Activated naive CD4-positive, alpha-beta T cell treated with anti-CD3 and anti-CD28 coated beads, Interleukin-2, amount 50 U/mL, for 72 hours (primary cell): ENCODE results near the gene SHROOM3. TPM values are rescaled to one million over a fixed set of nuclear protein-coding genes. Genes with fewer than 3 reads are reported as not detected.

Experiments
- ATAC-seq, 2 donors: fragments of 150-1000 bp; cut with Tn5 transposase; 2 replicates each; pipeline ENCODE4 v1.10.0; 2021; ENCODE audit warnings: mild to moderate bottlenecking in 2 of 2, moderate library complexity in 2 of 2
- DNase-seq, 2 donors: peaks; one replicate each; pipeline ENCODE4 v3.0.0; 2021 to 2022; ENCODE audit warnings: low spot score in 2 of 2
- H3K27ac Mint-ChIP-seq, 2 donors: one replicate each; pipeline ENCODE4 v1.8.0; 2022; ENCODE audit warnings: mild to moderate bottlenecking in 2 of 2, mixed read lengths in 2 of 2
- H3K36me3 Mint-ChIP-seq, 2 donors: one replicate each; pipeline ENCODE4 v1.8.0; 2022; ENCODE audit warnings: mixed read lengths in 2 of 2
- H3K9me3 Mint-ChIP-seq, 2 donors: one replicate each; pipeline ENCODE4 v1.8.0; 2022; ENCODE audit warnings: mixed read lengths in 2 of 2
- total RNA-seq, 2 donors: library from RNA; stranded (reverse); gene quantifications; one replicate each; pipeline ENCODE4 v1.2.3, GENCODE V29; 2022

Gene SHROOM3
- total RNA-seq, 2 donors from 2014 or later, result 0.20 to 0.21 TPM

GRCh38 chr4:76626686-76627465 lies 191.8 kb downstream of the SHROOM3 start:
- Mint-ChIP-seq H3K36me3 (no peaks in the 10 kb centered on the region), H3K9me3 (no peaks in the 10 kb centered on the region), H3K27ac (no peak overlapping the region)
- DNase-seq (no peak), ATAC-seq (no peak)

GRCh38 chr4:76628251-76628650 lies 193.2 kb downstream of the SHROOM3 start:
- Mint-ChIP-seq H3K27ac (no peak overlapping the region), H3K36me3 (no peaks in the 10 kb centered on the region), H3K9me3 (no peaks in the 10 kb centered on the region)
- ATAC-seq (no peak), DNase-seq (no peak)

- H3K36me3 Mint-ChIP-seq, result no peaks in the 10 kb centered on the region
- ATAC-seq (no peak), DNase-seq (no peak)
- no peak overlapping the region for H3K27ac Mint-ChIP-seq
- H3K9me3 Mint-ChIP-seq, result no peaks in the 10 kb centered on the region
These were observed 195.7 kb downstream of the SHROOM3 start for GRCh38 chr4:76630741-76631140.

- Mint-ChIP-seq H3K9me3 (no peaks in the 10 kb centered on the region), H3K36me3 (no peaks in the 10 kb centered on the region), H3K27ac (no peak overlapping the region)
- DNase-seq (no peak), ATAC-seq (no peak)
These were observed 199.2 kb downstream of the SHROOM3 start for GRCh38 chr4:76634220-76634619.

GRCh38 chr4:76637712-76638361 lies 202.8 kb downstream of the SHROOM3 start:
- ATAC-seq, result no peak
- no peak overlapping the region for H3K27ac Mint-ChIP-seq
- H3K9me3 Mint-ChIP-seq, result no peaks in the 10 kb centered on the region
- no peaks in the 10 kb centered on the region for H3K36me3 Mint-ChIP-seq
- no peak for DNase-seq

GRCh38 chr4:76639288-76639687 lies 204.3 kb downstream of the SHROOM3 start:
- ATAC-seq (no peak), DNase-seq (no peak)
- Mint-ChIP-seq H3K27ac (no peak overlapping the region), H3K36me3 (no peaks in the 10 kb centered on the region), H3K9me3 (no peaks in the 10 kb centered on the region)

- Mint-ChIP-seq H3K36me3 (no peaks in the 10 kb centered on the region), H3K9me3 (no peaks in the 10 kb centered on the region), H3K27ac (no peak overlapping the region)
- no peak for DNase-seq
- ATAC-seq, result no peak
These were observed 205.4 kb downstream of the SHROOM3 start for GRCh38 chr4:76640353-76640910.

GRCh38 chr4:76641351-76641750 lies 206.3 kb downstream of the SHROOM3 start:
- Mint-ChIP-seq H3K9me3 (no peaks in the 10 kb centered on the region), H3K27ac (no peak overlapping the region), H3K36me3 (no peaks in the 10 kb centered on the region)
- ATAC-seq, result no peak
- no peak for DNase-seq

- H3K27ac Mint-ChIP-seq, result no peak overlapping the region
- no peaks in the 10 kb centered on the region for H3K36me3 Mint-ChIP-seq
- ATAC-seq (no peak), DNase-seq (no peak)
- H3K9me3 Mint-ChIP-seq, result no peaks in the 10 kb centered on the region
These were observed 206.7 kb downstream of the SHROOM3 start for GRCh38 chr4:76641758-76642157.

- no peaks in the 10 kb centered on the region for H3K36me3 Mint-ChIP-seq
- ATAC-seq (no peak), DNase-seq (no peak)
- no peaks in the 10 kb centered on the region for H3K9me3 Mint-ChIP-seq
- H3K27ac Mint-ChIP-seq, result no peak overlapping the region
These were observed 209.9 kb downstream of the SHROOM3 start for GRCh38 chr4:76644831-76645485.

- Mint-ChIP-seq H3K9me3 (peaks cover 0 to 4% of the 10 kb centered on the region in 2 donors), H3K27ac (no peak overlapping the region), H3K36me3 (no peaks in the 10 kb centered on the region)
- ATAC-seq (no peak), DNase-seq (no peak)
These were observed 214.1 kb downstream of the SHROOM3 start for GRCh38 chr4:76649086-76649485.

GRCh38 chr4:76651616-76652015 lies 216.6 kb downstream of the SHROOM3 start:
- H3K27ac Mint-ChIP-seq, result no peak overlapping the region
- DNase-seq (no peak), ATAC-seq (no peak)
- no peaks in the 10 kb centered on the region for H3K36me3 Mint-ChIP-seq
- H3K9me3 Mint-ChIP-seq, result peaks cover 0 to 4% of the 10 kb centered on the region in 2 donors

GRCh38 chr4:76652389-76652788 lies 217.4 kb downstream of the SHROOM3 start:
- no peak for DNase-seq
- H3K36me3 Mint-ChIP-seq, result no peaks in the 10 kb centered on the region
- H3K27ac Mint-ChIP-seq, result no peak overlapping the region
- ATAC-seq, result no peak
- H3K9me3 Mint-ChIP-seq, result peaks cover 0 to 4% of the 10 kb centered on the region in 2 donors

GRCh38 chr4:76654084-76654483 lies 219.1 kb downstream of the SHROOM3 start:
- DNase-seq (no peak), ATAC-seq (no peak)
- H3K36me3 Mint-ChIP-seq, result no peaks in the 10 kb centered on the region
- H3K9me3 Mint-ChIP-seq, result peaks cover 0 to 4% of the 10 kb centered on the region in 2 donors
- H3K27ac Mint-ChIP-seq, result no peak overlapping the region

- ATAC-seq, result no peak
- no peaks in the 10 kb centered on the region for H3K36me3 Mint-ChIP-seq
These were observed 219.8 kb downstream of the SHROOM3 start for GRCh38 chr4:76654791-76655190.

GRCh38 chr4:76655566-76656479 lies 220.8 kb downstream of the SHROOM3 start:
- no peak overlapping the region for H3K27ac Mint-ChIP-seq
- peaks cover 0 to 2% of the 10 kb centered on the region in 2 donors for H3K9me3 Mint-ChIP-seq
- ATAC-seq (no peak), DNase-seq (no peak)
- no peaks in the 10 kb centered on the region for H3K36me3 Mint-ChIP-seq

More at GRCh38 chr4:76654791-76655190, 219.8 kb downstream of the SHROOM3 start:
- no peak for DNase-seq
- Mint-ChIP-seq H3K27ac (no peak overlapping the region), H3K9me3 (peaks cover 0 to 4% of the 10 kb centered on the region in 2 donors)
